Heart left ventricle (tissue), 13 donors: ENCODE data around the gene P2RY8.

Experiments used
- CTCF ChIP-seq, 12 donors: fragments of 200-600 bp; sonication (generic) in 4 of 12; IDR thresholded peaks; one replicate each; pipeline versions ENCODE4 v1.5.0 to v1.8.0; 2018 to 2022; ENCODE audit warnings: antibody characterized with exemption in 12 of 12, mild to moderate bottlenecking in 5 of 12
- POLR2A ChIP-seq, 2 donors: fragments of 450-650 bp; IDR thresholded peaks; one replicate each; pipeline ENCODE4 v1.6.1; 2017; ENCODE audit warnings: antibody characterized with exemption in 2 of 2, mild to moderate bottlenecking in 2 of 2, moderate library complexity in 2 of 2
- donor health status: ischemic (EF 13 %, LVEDD 7.1; RV severe dilation, severe dysfunction).
- donor health status: DM: no; HTN: yes; CAD: no.
- donor health status: DM: no; HTN: no; CAD: no.
- donor health status: ischemic (EF 25% LVEDD 6.9; RV normal size, moderate dysfunction).
- donor health status: ischemic (EF 25% LVEDD 5.7; RV mildly dilated, moderate dysfunction).
- donor health status: ischemic (EF 35%, LVEDD 5.7; RV mildly dilated, moderate dysfunction).
- donor health status: nonischemic (EF 11% LVEDD 7.7; RV severe dilation, severe dysfunction).
- donor health status: DM: yes; HTN: yes; CAD: no.
- donor health status: PGD.
- donor health status: ischemic (EF 29% LVEDD 5.4; RV normal size, mild dysfunction).
- donor health status: nonischemic (EF 23%, LVEDD 6.1; RV moderate dilation, normal function).

DNA sequence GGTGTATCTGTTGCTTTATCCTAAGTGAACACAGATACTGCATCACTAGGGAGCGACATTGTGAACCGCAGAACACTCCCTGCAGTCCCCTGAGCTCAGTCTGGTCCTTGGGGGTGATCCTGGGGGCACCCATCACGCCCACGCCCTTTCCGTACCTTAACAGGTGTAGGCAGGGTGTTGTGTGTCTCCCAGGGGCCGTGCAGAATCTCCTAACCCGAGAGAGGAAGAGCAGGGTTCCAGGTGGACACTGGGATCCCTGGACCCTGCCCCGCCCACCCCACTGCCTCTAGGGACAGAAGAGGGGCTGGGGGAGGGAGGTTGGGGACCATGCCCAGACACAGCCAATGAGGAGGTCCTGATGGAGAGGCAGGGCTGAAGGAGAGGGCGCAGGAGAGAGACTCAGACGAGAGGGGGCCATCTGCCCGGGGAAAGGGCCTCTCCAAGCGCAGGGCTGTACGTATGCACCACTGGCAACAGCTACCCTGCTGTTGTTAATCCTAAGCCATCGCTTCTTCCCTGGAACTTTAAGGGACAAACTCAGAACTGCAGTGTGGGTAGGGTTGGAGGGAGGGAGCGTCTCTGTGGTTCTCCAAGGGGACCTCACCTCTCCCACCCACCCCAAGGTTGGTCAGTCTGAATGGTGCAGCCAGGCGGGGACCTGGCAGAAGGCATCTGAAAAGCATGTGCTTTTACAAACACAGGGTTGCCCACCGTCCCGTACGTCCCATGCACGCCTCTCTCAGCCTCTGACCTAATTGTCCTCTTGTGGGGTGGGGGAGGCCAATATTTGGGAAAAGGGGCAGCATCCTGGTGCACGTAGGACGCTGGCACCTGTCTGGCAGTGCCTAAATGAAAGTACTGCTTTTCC is 2.5 kb downstream of the P2RY8 start:
- TF ChIP-seq CTCF (IDR thresholded peaks at IDR 0.05) (no peak), POLR2A (IDR thresholded peaks at IDR 0.05) (no peak)
